Right lobe of liver (tissue), 4 donors: ENCODE measurements around the gene MYPN.

Experiments used
- CTCF ChIP-seq, 4 donors: fragments of 200-600 bp in 3 of 4; fragments of 450-650 bp in 1 of 4; IDR thresholded peaks; one replicate each; pipeline versions ENCODE4 v1.5.1 to v1.8.0; 2016 to 2022; ENCODE audit warnings: antibody characterized with exemption in 4 of 4, mild to moderate bottlenecking in 2 of 4
- POLR2A ChIP-seq: fragments of 450-650 bp; IDR thresholded peaks from one replicate; pipeline ENCODE4 v1.6.1; 2017; ENCODE audit warnings: antibody characterized with exemption, mild to moderate bottlenecking
- donor health status: DM: no; HTN: no; CAD: no.
- donor health status: DM: no; HTN: no; CAD: no.
- donor health status: DM: no; HTN: yes; CAD: no.

GRCh38 chr10:68249297-68249696 is 140.0 kb downstream of the MYPN start:
- TF ChIP-seq CTCF (IDR thresholded peaks at IDR 0.05) (no peak), POLR2A (no peak)
